ENCODE results near the gene RSU1. TPM values are rescaled to one million over a fixed set of nuclear protein-coding genes. Genes with fewer than 3 reads are reported as not detected.
"Not testable (repeated sequence)": the region's sequence is repeated elsewhere in the genome, so short reads cannot be mapped to it uniquely, and the experiment has no call there.

Gene RSU1
- total RNA-seq, 1 donor from 2014 or later: 47.4 TPM

- no peak overlapping the region for H3K4me3 Mint-ChIP-seq
These were observed 51.5 kb downstream of the RSU1 start for GRCh38 chr10:16765509-16766375.

GRCh38 chr10:16761300-16761699 lies 55.9 kb downstream of the RSU1 start:
- Mint-ChIP-seq H3K4me1 (peaks cover 9% of the 10 kb centered on the region), H3K27ac (no peak overlapping the region), H3K9me3 (no peaks in the 10 kb centered on the region), H3K4me3 (no peak overlapping the region), H3K36me3 (ENCODE audit: low read depth) (peaks cover 11% of the 10 kb centered on the region), H3K27me3 (no peaks in the 10 kb centered on the region)
- DNase-seq: no peak
- intact Hi-C loops (cut with micrococcal nuclease): no loop called here

More at GRCh38 chr10:16765509-16766375, 51.5 kb downstream of the RSU1 start:
- DNase-seq: no peak
- Mint-ChIP-seq H3K36me3 (ENCODE audit: low read depth) (peaks cover 5% of the 10 kb centered on the region), H3K9me3 (no peaks in the 10 kb centered on the region), H3K27ac (no peak overlapping the region), H3K27me3 (no peaks in the 10 kb centered on the region), H3K4me1 (peaks cover 5% of the 10 kb centered on the region)
- intact Hi-C loops (cut with micrococcal nuclease): no loop called here

- Mint-ChIP-seq H3K4me3 (no peak overlapping the region), H3K4me1 (peaks cover 7% of the 10 kb centered on the region), H3K9me3 (no peaks in the 10 kb centered on the region), H3K27me3 (no peaks in the 10 kb centered on the region), H3K27ac (no peak overlapping the region), H3K36me3 (ENCODE audit: low read depth) (peaks cover 18% of the 10 kb centered on the region)
- intact Hi-C loops (cut with micrococcal nuclease): no loop called here
- DNase-seq: no peak
These were observed 60.5 kb downstream of the RSU1 start for GRCh38 chr10:16756561-16757221.

GRCh38 chr10:16754765-16755164 lies 62.5 kb downstream of the RSU1 start:
- peaks cover 23% of the 10 kb centered on the region for H3K36me3 Mint-ChIP-seq (ENCODE audit: low read depth)
- intact Hi-C loops (cut with micrococcal nuclease): no loop called here

GRCh38 chr10:16752849-16753248 lies 64.4 kb downstream of the RSU1 start:
- H3K36me3 Mint-ChIP-seq (ENCODE audit: low read depth): peaks cover 29% of the 10 kb centered on the region
- H3K4me3 Mint-ChIP-seq; H3K4me1 Mint-ChIP-seq; H3K9me3 Mint-ChIP-seq; H3K27me3 Mint-ChIP-seq; DNase-seq; intact Hi-C loops (cut with micrococcal nuclease); H3K27ac Mint-ChIP-seq: not testable (repeated sequence)

More at GRCh38 chr10:16754765-16755164, 62.5 kb downstream of the RSU1 start:
- DNase-seq: no peak
- H3K4me3 Mint-ChIP-seq: no peak overlapping the region
- no peak overlapping the region for H3K27ac Mint-ChIP-seq
- no peaks in the 10 kb centered on the region for H3K9me3 Mint-ChIP-seq
- H3K27me3 Mint-ChIP-seq: no peaks in the 10 kb centered on the region
- H3K4me1 Mint-ChIP-seq: peaks cover 7% of the 10 kb centered on the region

GRCh38 chr10:16752099-16752498 lies 65.1 kb downstream of the RSU1 start:
- no peak overlapping the region for H3K4me3 Mint-ChIP-seq
- no peaks in the 10 kb centered on the region for H3K9me3 Mint-ChIP-seq
- peaks cover 6% of the 10 kb centered on the region for H3K4me1 Mint-ChIP-seq
- H3K36me3 Mint-ChIP-seq (ENCODE audit: low read depth): peaks cover 26% of the 10 kb centered on the region
- no peaks in the 10 kb centered on the region for H3K27me3 Mint-ChIP-seq
- intact Hi-C loops (cut with micrococcal nuclease): no loop called here
- no peak for DNase-seq
- no peak overlapping the region for H3K27ac Mint-ChIP-seq

- Mint-ChIP-seq H3K27ac (no peak overlapping the region), H3K36me3 (ENCODE audit: low read depth) (peaks cover 22% of the 10 kb centered on the region), H3K4me3 (no peak overlapping the region), H3K27me3 (no peaks in the 10 kb centered on the region), H3K9me3 (no peaks in the 10 kb centered on the region), H3K4me1 (peaks cover 1% of the 10 kb centered on the region)
- no peak for DNase-seq
- intact Hi-C loops (cut with micrococcal nuclease): no loop called here
These were observed 66.0 kb downstream of the RSU1 start for GRCh38 chr10:16751244-16751643.

- Mint-ChIP-seq H3K4me1 (peaks cover 1% of the 10 kb centered on the region), H3K27me3 (no peaks in the 10 kb centered on the region), H3K27ac (no peak overlapping the region), H3K36me3 (ENCODE audit: low read depth) (peaks cover 22% of the 10 kb centered on the region), H3K9me3 (no peaks in the 10 kb centered on the region), H3K4me3 (no peak overlapping the region)
- intact Hi-C loops (cut with micrococcal nuclease): no loop called here
- no peak for DNase-seq
These were observed 66.8 kb downstream of the RSU1 start for GRCh38 chr10:16750461-16750860.

GRCh38 chr10:16748749-16749148 lies 68.5 kb downstream of the RSU1 start:
- no peaks in the 10 kb centered on the region for H3K9me3 Mint-ChIP-seq
- H3K4me3 Mint-ChIP-seq: no peak overlapping the region
- H3K27ac Mint-ChIP-seq: no peak overlapping the region
- peaks cover 1% of the 10 kb centered on the region for H3K4me1 Mint-ChIP-seq
- intact Hi-C loops (cut with micrococcal nuclease): no loop called here
- DNase-seq: no peak
- H3K36me3 Mint-ChIP-seq (ENCODE audit: low read depth): peaks cover 23% of the 10 kb centered on the region
- no peaks in the 10 kb centered on the region for H3K27me3 Mint-ChIP-seq

- no peak for DNase-seq
- no peak overlapping the region for H3K4me3 Mint-ChIP-seq
- no peaks in the 10 kb centered on the region for H3K9me3 Mint-ChIP-seq
- intact Hi-C loops (cut with micrococcal nuclease): no loop called here
- H3K27ac Mint-ChIP-seq: no peak overlapping the region
- peaks cover 15% of the 10 kb centered on the region for H3K36me3 Mint-ChIP-seq (ENCODE audit: low read depth)
- no peaks in the 10 kb centered on the region for H3K27me3 Mint-ChIP-seq
- peaks cover 1% of the 10 kb centered on the region for H3K4me1 Mint-ChIP-seq
These were observed 70.4 kb downstream of the RSU1 start for GRCh38 chr10:16746856-16747255.

GRCh38 chr10:16745061-16745460 lies 72.2 kb downstream of the RSU1 start:
- DNase-seq: no peak
- Mint-ChIP-seq H3K9me3 (no peaks in the 10 kb centered on the region), H3K27me3 (no peaks in the 10 kb centered on the region), H3K36me3 (ENCODE audit: low read depth) (peaks cover 16% of the 10 kb centered on the region), H3K4me3 (no peak overlapping the region), H3K4me1 (peaks cover 1% of the 10 kb centered on the region), H3K27ac (no peak overlapping the region)
- intact Hi-C loops (cut with micrococcal nuclease): no loop called here

GRCh38 chr10:16742165-16742960 lies 74.9 kb downstream of the RSU1 start:
- intact Hi-C loops (cut with micrococcal nuclease): no loop called here
- no peaks in the 10 kb centered on the region for H3K27me3 Mint-ChIP-seq
- H3K4me3 Mint-ChIP-seq: no peak overlapping the region
- no peaks in the 10 kb centered on the region for H3K4me1 Mint-ChIP-seq
- H3K9me3 Mint-ChIP-seq: peaks cover 3% of the 10 kb centered on the region
- H3K27ac Mint-ChIP-seq: no peak overlapping the region
- peaks cover 29% of the 10 kb centered on the region for H3K36me3 Mint-ChIP-seq (ENCODE audit: low read depth)
- no peak for DNase-seq

- Mint-ChIP-seq H3K36me3 (ENCODE audit: low read depth) (peaks cover 35% of the 10 kb centered on the region), H3K4me1 (peaks cover under 1% of the 10 kb centered on the region), H3K9me3 (peaks cover 9% of the 10 kb centered on the region), H3K27me3 (no peaks in the 10 kb centered on the region), H3K4me3 (no peak overlapping the region), H3K27ac (no peak overlapping the region)
- intact Hi-C loops (cut with micrococcal nuclease): no loop called here
- no peak for DNase-seq
These were observed 75.7 kb downstream of the RSU1 start for GRCh38 chr10:16741540-16741939.

GRCh38 chr10:16737420-16737819 lies 79.8 kb downstream of the RSU1 start:
- Mint-ChIP-seq H3K27ac (no peak overlapping the region), H3K36me3 (ENCODE audit: low read depth) (peaks cover 55% of the 10 kb centered on the region), H3K27me3 (no peaks in the 10 kb centered on the region), H3K9me3 (peaks cover 28% of the 10 kb centered on the region), H3K4me3 (no peak overlapping the region), H3K4me1 (peaks cover 4% of the 10 kb centered on the region)
- intact Hi-C loops (cut with micrococcal nuclease): no loop called here
- no peak for DNase-seq

Measured in activated CD4-positive, alpha-beta T cell treated with anti-CD3 and anti-CD28 coated beads, Interleukin-2, amount 10 ng/mL, durations not matched to agents 24 days and 14 days (primary cell).